CD1c-positive myeloid dendritic cell (primary cell): Measurements from ENCODE around the gene CGB7.
"Not testable (repeated sequence)": the region's sequence is repeated elsewhere in the genome, so short reads cannot be mapped to it uniquely, and the experiment has no call there.

ENCODE experiments used
- DNase-seq: peaks from one replicate; pipeline ENCODE4 v3.0.0-alpha.2; 2016; ENCODE audit errors: extremely low spot score

Gene CGB7

GRCh38 chr19:49042177-49042576 lies 15.4 kb downstream of the CGB7 start:
- no peak for DNase-seq

GRCh38 chr19:49039736-49040135 lies 17.8 kb downstream of the CGB7 start:
- not testable (repeated sequence) for DNase-seq

DNA sequence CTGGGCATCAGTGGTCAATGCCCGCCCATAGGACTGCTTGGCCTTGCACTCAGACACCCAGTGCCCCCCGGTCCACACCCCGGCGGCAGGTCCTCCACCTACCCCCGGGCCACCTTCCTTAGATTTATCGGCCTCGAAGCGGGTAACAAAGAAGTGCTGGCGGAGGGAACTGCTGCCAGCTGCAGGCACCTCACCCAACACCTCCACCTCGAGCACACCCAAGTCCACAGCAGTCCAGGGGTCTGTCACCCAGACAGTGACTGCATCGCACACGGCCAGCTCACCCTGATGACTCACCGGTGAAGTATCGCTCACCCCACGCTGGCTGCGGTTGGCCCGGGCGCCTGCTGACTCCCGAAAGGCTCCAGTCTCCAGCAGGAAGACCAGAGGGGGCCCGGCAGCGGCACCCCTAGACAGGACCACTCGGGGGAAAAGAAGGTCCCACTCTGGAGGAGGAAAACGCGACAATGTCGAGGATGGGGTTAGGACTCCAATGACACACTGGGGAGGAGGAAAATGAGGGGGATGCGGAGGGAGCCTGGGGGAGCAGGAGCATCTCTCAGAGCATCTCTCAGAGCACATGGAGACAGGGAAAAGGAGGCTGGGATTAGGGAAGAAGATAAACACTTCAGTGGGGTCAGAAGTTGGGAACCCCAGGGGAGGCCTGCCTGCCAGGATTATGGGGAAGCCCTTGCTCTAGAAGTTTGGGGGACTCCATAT lies 18.8 kb downstream of the CGB7 start:
- DNase-seq: not testable (repeated sequence)

DNA sequence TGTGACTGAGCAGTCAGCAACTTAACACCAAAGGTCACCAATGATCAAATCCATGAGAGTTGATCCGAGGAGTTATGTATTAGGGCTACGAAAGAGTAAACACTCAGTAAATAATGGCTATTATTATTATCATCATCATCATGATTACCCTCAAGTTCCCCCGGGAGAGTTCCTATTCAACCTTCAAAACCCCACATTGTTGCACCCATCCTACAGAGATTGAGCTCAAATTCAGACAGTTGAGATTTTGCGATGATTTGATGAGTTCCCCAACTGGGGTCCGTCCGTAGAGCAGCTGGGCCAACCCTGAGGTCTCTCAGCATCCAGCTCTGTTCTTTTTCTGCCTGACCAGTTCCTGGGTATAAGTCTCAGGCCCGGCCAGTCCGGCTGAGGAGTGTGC lies 19.4 kb downstream of the CGB7 start:
- not testable (repeated sequence) for DNase-seq

GRCh38 chr19:49036815-49037214 lies 20.7 kb downstream of the CGB7 start, which contains the start of gene CGB1:
Gene CGB1 (minus strand): TSS chr19:49036895. CDS start chr19:49036711, 184 bp downstream.
- DNase-seq: peak; percentile 42

DNA sequence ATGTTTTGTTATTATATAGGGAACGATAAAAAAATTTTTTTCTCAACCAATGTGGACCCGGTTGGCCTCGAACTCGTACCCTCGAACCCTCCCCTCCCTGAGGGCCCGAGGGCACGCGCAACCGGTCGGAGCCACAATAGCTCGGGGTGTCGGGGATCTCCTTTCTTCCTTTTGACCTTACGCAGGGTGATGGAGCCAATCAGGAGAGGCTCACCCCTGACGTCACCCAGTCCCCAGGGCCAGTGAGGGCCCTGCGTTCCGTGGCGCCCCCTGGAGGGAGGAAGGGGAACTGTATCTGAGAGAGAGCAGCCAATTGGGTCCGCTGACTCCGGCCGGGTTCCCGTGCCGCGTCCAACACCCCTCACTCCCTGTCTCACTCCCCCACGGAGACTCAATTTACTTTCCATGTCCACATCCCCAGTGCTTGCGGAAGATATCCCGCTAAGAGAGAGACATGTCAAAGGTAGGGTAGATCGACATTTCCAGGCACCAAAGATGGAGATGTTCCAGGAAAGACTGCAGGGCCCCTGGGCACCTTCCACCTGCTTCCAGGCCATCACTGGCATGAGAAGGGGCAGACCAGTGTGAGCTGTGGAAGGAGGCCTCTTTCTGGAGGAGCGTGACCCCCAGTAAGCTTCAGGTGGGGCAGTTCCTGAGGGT lies 25.8 kb downstream of the CGB7 start, which contains the start of gene CGB2:
Gene CGB2 (plus strand): TSS at position 249 of the 660 bp plus-strand sequence. CDS start 206 bp downstream, at position 455.
- DNase-seq: peak; percentile 49

- not testable (repeated sequence) for DNase-seq
Measured at GRCh38 chr19:49030323-49030722, 27.2 kb downstream of the CGB7 start.

- not testable (repeated sequence) for DNase-seq
Measured at GRCh38 chr19:49029749-49030148, 27.8 kb downstream of the CGB7 start.

DNA sequence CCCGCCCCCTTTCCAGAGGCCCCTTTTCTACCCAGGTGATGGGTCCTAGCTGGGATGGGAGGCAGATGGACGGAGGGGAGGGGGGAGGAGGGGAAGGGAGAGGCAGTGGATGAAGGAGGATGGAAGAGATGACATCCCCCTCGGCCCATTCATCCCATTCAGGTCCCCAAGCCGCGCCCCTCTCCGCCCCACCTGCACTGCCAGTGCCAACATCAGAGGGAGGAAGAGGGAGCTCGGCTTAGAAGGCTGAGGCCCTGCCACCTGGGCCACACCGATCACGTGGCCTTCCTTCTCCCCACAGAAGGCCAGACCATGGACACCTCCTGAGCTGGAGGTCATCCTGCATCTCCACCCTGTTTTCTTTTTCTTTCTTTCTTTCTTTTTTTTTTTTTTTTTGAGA lies 28.9 kb downstream of the CGB7 start:
- not testable (repeated sequence) for DNase-seq

DNA sequence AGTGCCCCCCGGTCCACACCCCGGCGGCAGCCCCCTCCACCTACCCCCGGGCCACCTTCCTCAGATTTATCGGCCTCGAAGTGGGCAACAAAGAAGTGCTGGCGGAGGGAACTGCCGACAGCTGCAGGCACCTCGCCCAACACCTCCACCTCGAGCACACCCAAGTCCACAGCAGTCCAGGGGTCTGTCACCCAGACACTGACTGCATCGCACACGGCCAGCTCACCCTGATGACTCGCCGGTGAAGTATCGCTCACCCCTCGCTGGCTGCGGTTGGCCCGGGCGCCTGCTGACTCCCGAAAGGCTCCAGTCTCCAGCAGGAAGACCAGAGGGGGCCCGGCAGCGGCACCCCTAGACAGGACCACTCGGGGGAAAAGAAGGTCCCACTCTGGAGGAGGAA lies 31.9 kb downstream of the CGB7 start:
- not testable (repeated sequence) for DNase-seq

GRCh38 chr19:49025088-49025487 lies 32.5 kb downstream of the CGB7 start:
- not testable (repeated sequence) for DNase-seq

DNA sequence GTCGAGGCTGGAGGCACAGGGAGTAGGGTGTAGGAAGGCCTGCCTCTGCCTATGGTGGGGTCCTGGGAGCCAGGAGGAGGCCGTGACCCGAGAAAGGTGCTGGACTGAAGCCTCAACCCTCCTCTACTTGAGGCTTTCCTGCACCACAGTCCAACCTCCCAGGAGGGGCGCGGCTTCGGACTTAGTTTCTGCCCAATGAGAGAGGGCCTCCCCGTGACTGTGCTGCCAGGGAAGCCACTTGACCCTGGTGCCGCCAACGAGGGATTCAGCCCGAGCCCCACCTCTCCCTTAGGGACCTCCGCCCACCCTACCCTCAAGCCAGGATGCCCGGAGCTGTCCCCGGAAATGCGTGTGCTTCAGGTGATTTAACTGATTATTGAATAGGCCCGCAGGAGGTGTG lies 33.3 kb downstream of the CGB7 start, which contains the start of gene CGB3:
Gene CGB3 (minus strand): TSS at position 101 of the 400 bp plus-strand sequence. CDS start 362 bp downstream, outside the sequence.
- DNase-seq: not testable (repeated sequence)

DNA sequence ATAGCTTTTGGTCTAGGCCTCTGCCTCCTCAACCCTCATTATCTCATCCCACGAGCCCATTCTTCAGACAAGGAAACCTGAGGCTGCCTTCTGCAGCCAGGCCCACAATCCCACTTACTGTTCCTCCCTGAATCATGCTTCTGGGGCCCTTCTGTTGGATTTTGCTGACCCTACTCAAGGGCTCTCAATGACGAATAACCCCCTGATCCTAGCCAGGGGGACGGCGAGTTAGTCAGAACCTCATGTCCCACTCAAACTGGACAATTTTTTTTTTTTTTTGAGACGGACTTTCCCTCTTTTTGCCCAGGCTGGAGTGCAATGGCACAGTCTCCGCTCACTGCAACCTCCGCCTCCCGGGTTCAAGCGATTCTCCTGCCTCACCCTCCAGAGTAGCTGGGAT lies 35.4 kb downstream of the CGB7 start:
- no peak for DNase-seq

DNA sequence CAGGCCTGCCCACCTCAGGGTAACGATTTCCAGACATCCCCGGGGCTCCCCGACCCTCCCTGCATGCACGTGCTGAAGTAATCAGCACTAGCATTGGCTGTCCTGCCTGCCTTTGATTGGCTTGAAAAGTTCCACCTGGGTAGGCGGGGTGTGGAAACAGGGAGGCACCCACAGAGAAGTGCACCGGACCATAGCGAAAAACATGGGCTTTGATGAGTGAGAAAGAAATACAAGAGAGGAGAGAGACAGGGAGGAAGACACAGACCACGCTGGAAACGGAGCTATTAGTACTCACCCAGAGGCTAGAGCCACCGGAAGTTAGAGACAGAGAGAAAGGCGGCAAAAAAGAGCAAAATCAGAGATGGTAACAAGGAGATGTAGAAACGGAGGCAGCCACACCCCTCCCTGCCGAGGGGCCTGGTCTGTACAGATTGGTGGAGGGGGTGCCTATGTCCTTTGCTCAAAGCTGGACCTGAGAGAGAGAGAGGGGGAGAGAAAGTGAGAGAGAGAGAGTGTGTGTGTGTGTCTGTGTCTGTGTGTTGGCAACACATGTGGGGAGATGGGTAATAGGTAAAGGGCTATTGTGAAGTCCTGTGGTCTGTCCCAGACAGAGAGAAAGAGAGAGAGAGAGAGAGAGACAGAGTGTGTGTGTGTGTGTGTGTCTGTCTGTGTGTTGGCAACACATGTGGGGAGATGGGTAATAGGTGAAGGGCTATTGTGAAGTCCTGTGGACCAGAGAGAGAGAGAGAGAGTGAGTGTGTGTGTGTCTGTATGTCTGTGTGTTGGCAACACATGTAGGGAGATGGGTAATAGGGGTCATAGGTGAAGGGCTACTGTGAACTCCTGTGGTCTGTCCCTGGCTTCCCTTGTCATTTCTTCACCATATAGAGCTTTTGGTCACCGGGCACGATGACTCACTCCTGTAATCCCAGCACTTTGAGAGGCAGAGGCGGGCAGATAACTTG lies 36.3 kb downstream of the CGB7 start:
- peak; percentile 30 for DNase-seq

DNA sequence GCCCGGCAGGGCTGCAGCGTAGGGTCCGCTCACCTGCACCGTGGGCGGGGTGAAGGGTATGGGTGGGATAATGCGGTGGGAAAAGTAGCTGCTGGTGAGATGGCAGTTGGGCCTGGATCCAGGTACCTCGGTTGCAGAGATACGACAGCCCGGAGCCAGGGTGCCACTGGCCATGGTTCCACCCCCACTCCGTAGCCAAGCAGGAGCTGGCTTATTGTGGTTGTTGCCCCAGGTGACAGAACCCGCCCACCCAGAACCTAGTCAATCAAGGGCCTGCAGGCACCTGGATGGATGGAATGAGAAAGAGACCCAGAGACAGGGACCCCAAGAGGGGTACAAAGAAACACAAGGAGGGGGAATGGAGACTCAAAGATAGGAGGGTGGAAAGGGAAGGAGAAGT lies 37.2 kb downstream of the CGB7 start:
- no peak for DNase-seq

- peak; percentile 45 for DNase-seq
Measured at GRCh38 chr19:49019242-49019932, 38.2 kb downstream of the CGB7 start.

GRCh38 chr19:49018388-49019241 lies 38.9 kb downstream of the CGB7 start:
- peak; percentile 1 for DNase-seq

DNA sequence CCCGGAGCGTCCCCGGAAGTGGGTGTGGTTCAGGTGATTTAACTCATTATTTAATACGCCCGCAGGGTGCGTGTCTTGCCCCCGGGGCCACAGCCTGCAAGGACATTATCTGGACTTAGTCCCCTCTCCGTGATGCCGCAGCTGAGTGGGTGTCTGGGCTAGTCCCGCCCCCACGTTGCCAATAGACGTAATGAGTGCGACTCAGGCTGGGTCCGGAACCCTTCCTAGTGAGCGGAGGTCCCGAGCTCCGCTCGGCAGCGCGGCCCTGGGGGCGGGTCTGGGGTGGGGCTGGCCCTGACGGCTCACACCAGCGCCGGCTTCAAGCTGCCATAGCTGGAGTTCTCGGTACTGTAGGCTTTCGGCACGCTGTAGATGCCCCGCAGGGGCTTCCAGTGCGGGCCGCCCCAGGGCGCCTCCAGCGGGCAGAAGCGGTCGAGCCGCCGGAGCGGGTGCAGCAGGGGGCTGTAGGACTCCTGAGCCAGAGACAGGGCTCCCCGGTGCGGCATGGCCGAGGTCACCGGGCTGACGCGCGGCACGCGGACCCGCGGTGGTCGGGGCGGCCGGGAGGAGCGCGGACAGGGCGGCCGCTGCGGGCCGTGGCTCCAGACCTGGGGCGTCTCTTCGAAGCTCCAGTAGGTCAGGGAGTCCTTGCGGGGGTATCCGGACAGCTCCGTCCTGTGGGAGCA lies 39.7 kb downstream of the CGB7 start:
- peak; percentile 68 for DNase-seq

GRCh38 chr19:49017041-49017665 lies 40.4 kb downstream of the CGB7 start, which contains the start of gene LHB:
Gene LHB (minus strand): TSS chr19:49017091. CDS start chr19:49017081, 10 bp downstream.
- no peak for DNase-seq
